ENCODE data around the gene DUS1L. TPM values are rescaled to one million over a fixed set of nuclear protein-coding genes. Genes with fewer than 3 reads are reported as not detected.
A peak's percentile ranks its signal among the peaks of the same experiment; 100 is the strongest.

The DUS1L gene
- total RNA-seq, 6 experiments from 2014 or later = 61.8 to 115 (median 89.9) TPM

GRCh38 chr17:82085031-82085861, 19.6 kb upstream of the DUS1L start:
- intact Hi-C loops (cut with DNase I) = loop anchor here in 1 of 2 donors (10.0 kb wide), 1 partner anchor 50 kb away; the partner anchor contains the start of genes DCXR and RAC3
- ATAC-seq (peak in 1 of 4 donors; percentile 1), DNase-seq (no peak)
- Histone ChIP-seq H3K4me3 (no peak overlapping the region), H3K27ac (no peak overlapping the region), H3K4me1 (no peaks in the 10 kb centered on the region), H3K36me3 (peaks cover 13 to 100% (median 60%) of the 10 kb centered on the region in 4 donors), H3K27me3 (no peaks in the 10 kb centered on the region), H3K9me3 (no peaks in the 10 kb centered on the region)
- TF ChIP-seq CTCF (IDR thresholded peaks at IDR 0.05) (no peak), POLR2A (IDR thresholded peaks at IDR 0.05) (no peak)
- WGBS (ENCODE audit: insufficient coverage, low coverage, low lambda C conversion rate, missing lambda C conversion rate) = no CpG with 5 or more reads among the region's 49 CpGs

GRCh38 chr17:82084373-82085030, 18.9 kb upstream of the DUS1L start:
- 53% methylated on average over 3 of the region's 31 CpGs for WGBS (ENCODE audit: insufficient coverage, low coverage, low lambda C conversion rate, missing lambda C conversion rate)
- Histone ChIP-seq H3K27ac (no peak overlapping the region), H3K36me3 (peaks cover 13 to 100% (median 57%) of the 10 kb centered on the region in 4 donors), H3K9me3 (no peaks in the 10 kb centered on the region), H3K4me3 (no peak overlapping the region), H3K4me1 (no peaks in the 10 kb centered on the region), H3K27me3 (no peaks in the 10 kb centered on the region)
- intact Hi-C loops (cut with DNase I) = loop anchor here in 1 of 2 donors (10.0 kb wide), 1 partner anchor 50 kb away; the partner anchor contains the start of genes DCXR and RAC3
- ATAC-seq (no peak), DNase-seq (no peak)
- TF ChIP-seq CTCF (IDR thresholded peaks at IDR 0.05) (no peak), POLR2A (IDR thresholded peaks at IDR 0.05) (no peak)

- H3K9me3 ChIP-seq = no peaks in the 10 kb centered on the region
- H3K27ac ChIP-seq = no peak overlapping the region
- intact Hi-C loops (cut with DNase I) = loop anchor here in 1 of 2 donors (10.0 kb wide), 1 partner anchor 49 kb away; the partner anchor contains the start of genes DCXR and RAC3
- 61% methylated on average over 16 of the region's 55 CpGs for WGBS (ENCODE audit: insufficient coverage, low coverage, low lambda C conversion rate, missing lambda C conversion rate)
- ATAC-seq (no peak), DNase-seq (no peak)
- H3K36me3 ChIP-seq = peaks cover 13 to 98% (median 52%) of the 10 kb centered on the region in 4 donors
- TF ChIP-seq POLR2A (IDR thresholded peaks at IDR 0.05) = no peak
- no peak for TF ChIP-seq CTCF (IDR thresholded peaks at IDR 0.05)
- no peaks in the 10 kb centered on the region for H3K27me3 ChIP-seq
- H3K4me3 ChIP-seq = no peak overlapping the region
- H3K4me1 ChIP-seq = no peaks in the 10 kb centered on the region
Observed at GRCh38 chr17:82083533-82084359, 18.1 kb upstream of the DUS1L start.

GRCh38 chr17:82083009-82083408, 17.4 kb upstream of the DUS1L start:
- Histone ChIP-seq H3K27me3 (no peaks in the 10 kb centered on the region), H3K36me3 (peaks cover 12 to 98% (median 49%) of the 10 kb centered on the region in 4 donors)

More at GRCh38 chr17:82083009-82083408, 17.4 kb upstream of the DUS1L start:
- intact Hi-C loops (cut with DNase I) = loop anchor here in 1 of 2 donors (10.0 kb wide), 1 partner anchor 48 kb away; the partner anchor contains the start of genes DCXR and RAC3
- Histone ChIP-seq H3K9me3 (no peaks in the 10 kb centered on the region), H3K4me1 (no peaks in the 10 kb centered on the region), H3K4me3 (no peak overlapping the region), H3K27ac (no peak overlapping the region)
- ATAC-seq (no peak), DNase-seq (no peak)
- TF ChIP-seq CTCF (IDR thresholded peaks at IDR 0.05) (no peak), POLR2A (IDR thresholded peaks at IDR 0.05) (no peak)
- 77% methylated on average over 4 of the region's 24 CpGs for WGBS (ENCODE audit: insufficient coverage, low coverage, low lambda C conversion rate, missing lambda C conversion rate)
